ENCODE measurements around the gene CPB1.

CPB1 gene

DNA sequence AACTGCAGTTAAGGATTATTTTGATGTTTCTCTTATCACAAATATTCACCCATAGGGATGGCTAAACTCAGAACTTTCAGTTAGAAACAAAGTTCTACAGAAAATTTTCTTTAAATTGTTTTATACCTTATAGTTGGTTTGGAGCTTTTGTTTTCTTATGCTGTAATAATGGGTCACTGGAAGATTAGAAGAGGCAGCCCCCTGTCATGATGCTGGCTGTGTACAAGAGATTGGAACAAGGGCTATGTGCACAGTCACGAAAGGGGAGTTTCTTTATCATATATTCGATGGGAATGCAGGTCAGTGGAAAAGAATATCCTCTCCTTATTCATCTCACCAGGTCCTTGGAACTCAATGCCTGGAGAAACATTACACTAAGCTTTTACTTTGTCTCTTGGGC is 25.5 kb downstream of the CPB1 start:
- Histone ChIP-seq H3K4me1 (ENCODE audit: control insufficient read depth, insufficient read depth, low read length) (no peaks in the 10 kb centered on the region), H3K27ac (ENCODE audit: extremely low read depth, low read depth, low read length) (no peak overlapping the region), H3K36me3 (ENCODE audit: control insufficient read depth in 2 of 2, insufficient read depth in 1 of 2, low read length in 2 of 2) (no peaks in the 10 kb centered on the region), H3K4me3 (ENCODE audit: low read depth, low read length) (no peak overlapping the region), H3K9me3 (ENCODE audit: control insufficient read depth, insufficient read depth, low read depth, low read length) (no peaks in the 10 kb centered on the region)
- CTCF ChIA-PET = interaction anchor here (1.7 kb wide), 1 partner anchor 9 kb away, joined by 8 read pairs; no protein-coding TSS in a partner anchor
- TF ChIP-seq, protein P1, sequence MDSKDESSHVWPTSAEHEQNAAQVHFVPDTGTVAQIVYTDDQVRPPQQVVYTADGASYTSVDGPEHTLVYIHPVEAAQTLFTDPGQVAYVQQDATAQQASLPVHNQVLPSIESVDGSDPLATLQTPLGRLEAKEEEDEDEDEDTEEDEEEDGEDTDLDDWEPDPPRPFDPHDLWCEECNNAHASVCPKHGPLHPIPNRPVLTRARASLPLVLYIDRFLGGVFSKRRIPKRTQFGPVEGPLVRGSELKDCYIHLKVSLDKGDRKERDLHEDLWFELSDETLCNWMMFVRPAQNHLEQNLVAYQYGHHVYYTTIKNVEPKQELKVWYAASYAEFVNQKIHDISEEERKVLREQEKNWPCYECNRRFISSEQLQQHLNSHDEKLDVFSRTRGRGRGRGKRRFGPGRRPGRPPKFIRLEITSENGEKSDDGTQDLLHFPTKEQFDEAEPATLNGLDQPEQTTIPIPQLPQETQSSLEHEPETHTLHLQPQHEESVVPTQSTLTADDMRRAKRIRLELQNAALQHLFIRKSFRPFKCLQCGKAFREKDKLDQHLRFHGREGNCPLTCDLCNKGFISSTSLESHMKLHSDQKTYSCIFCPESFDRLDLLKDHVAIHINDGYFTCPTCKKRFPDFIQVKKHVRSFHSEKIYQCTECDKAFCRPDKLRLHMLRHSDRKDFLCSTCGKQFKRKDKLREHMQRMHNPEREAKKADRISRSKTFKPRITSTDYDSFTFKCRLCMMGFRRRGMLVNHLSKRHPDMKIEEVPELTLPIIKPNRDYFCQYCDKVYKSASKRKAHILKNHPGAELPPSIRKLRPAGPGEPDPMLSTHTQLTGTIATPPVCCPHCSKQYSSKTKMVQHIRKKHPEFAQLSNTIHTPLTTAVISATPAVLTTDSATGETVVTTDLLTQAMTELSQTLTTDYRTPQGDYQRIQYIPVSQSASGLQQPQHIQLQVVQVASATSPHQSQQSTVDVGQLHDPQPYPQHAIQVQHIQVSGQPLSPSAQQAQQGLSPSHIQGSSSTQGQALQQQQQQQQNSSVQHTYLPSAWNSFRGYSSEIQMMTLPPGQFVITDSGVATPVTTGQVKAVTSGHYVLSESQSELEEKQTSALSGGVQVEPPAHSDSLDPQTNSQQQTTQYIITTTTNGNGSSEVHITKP (tag by site-specific recombination; IDR thresholded peaks at IDR 0.05) = no peak
- no peak for TF ChIP-seq ZNF658 (tag by site-specific recombination; IDR thresholded peaks at IDR 0.05)
- POLR2A ChIA-PET = no interaction called here

DNA sequence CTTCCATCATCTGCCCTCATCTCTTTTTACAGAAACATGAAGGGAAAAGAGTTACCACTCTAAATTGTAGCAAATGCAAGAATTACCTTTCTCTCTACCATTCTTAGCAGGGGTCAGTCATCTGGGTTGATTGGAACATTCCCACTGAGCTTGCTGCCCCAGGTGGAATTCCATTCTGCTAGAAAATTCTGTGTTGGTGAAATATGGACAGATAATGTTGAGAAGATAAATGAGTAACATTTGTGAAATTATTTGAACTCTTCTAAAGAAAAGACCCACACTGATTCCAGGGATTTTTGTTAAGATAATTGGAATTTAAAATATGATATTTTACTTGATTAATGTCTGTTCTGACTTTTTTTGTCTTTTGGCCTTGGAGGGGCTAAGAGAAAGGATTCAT is 26.4 kb downstream of the CPB1 start:
- ChIA-PET POLR2A (no interaction called here), CTCF (interaction anchor here (1.0 to 1.7 kb wide), 2 partner anchors 8 to 11 kb away, joined by 3 to 8 read pairs; no protein-coding TSS in a partner anchor)
- no peaks in the 10 kb centered on the region for H3K9me3 ChIP-seq (ENCODE audit: control insufficient read depth, insufficient read depth, low read depth, low read length)
- no peaks in the 10 kb centered on the region for H3K36me3 ChIP-seq (ENCODE audit: control insufficient read depth in 2 of 2, insufficient read depth in 1 of 2, low read length in 2 of 2)
- H3K4me3 ChIP-seq (ENCODE audit: low read depth, low read length) = no peak overlapping the region
- H3K4me1 ChIP-seq (ENCODE audit: control insufficient read depth, insufficient read depth, low read length) = no peaks in the 10 kb centered on the region
- H3K27ac ChIP-seq (ENCODE audit: extremely low read depth, low read depth, low read length) = no peak overlapping the region
- TF ChIP-seq ZNF776 (tag by site-specific recombination; IDR thresholded peaks at IDR 0.05; ENCODE audit: borderline replicate concordance) = no peak
- no peak for TF ChIP-seq TCF7L2 (IDR thresholded peaks at IDR 0.05; ENCODE audit: borderline replicate concordance, low read depth, low read length)
- TF ChIP-seq ZBTB8A (tag by site-specific recombination; IDR thresholded peaks at IDR 0.05) = no peak
- TF ChIP-seq ZNF514 (tag by site-specific recombination; IDR thresholded peaks at IDR 0.05) = no peak
- no peak for TF ChIP-seq ZNF24 (tag by site-specific recombination; IDR thresholded peaks at IDR 0.05)
- TF ChIP-seq ZFHX2 (tag by site-specific recombination; conservative IDR thresholded peaks at IDR 0.05) = no peak
- TF ChIP-seq ZNF707 (tag by site-specific recombination; IDR thresholded peaks at IDR 0.05) = no peak
- no peak for TF ChIP-seq ZNF302 (tag by site-specific recombination; IDR thresholded peaks at IDR 0.05; ENCODE audit: low read depth)
- TF ChIP-seq ZEB2 (tag by site-specific recombination; IDR thresholded peaks at IDR 0.05) = no peak
- TF ChIP-seq, protein P2, sequence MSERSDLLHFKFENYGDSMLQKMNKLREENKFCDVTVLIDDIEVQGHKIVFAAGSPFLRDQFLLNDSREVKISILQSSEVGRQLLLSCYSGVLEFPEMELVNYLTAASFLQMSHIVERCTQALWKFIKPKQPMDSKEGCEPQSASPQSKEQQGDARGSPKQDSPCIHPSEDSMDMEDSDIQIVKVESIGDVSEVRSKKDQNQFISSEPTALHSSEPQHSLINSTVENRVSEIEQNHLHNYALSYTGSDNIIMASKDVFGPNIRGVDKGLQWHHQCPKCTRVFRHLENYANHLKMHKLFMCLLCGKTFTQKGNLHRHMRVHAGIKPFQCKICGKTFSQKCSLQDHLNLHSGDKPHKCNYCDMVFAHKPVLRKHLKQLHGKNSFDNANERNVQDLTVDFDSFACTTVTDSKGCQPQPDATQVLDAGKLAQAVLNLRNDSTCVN (tag by site-specific recombination; optimal IDR thresholded peaks at IDR 0.05) = no peak
- TF ChIP-seq, protein P3, sequence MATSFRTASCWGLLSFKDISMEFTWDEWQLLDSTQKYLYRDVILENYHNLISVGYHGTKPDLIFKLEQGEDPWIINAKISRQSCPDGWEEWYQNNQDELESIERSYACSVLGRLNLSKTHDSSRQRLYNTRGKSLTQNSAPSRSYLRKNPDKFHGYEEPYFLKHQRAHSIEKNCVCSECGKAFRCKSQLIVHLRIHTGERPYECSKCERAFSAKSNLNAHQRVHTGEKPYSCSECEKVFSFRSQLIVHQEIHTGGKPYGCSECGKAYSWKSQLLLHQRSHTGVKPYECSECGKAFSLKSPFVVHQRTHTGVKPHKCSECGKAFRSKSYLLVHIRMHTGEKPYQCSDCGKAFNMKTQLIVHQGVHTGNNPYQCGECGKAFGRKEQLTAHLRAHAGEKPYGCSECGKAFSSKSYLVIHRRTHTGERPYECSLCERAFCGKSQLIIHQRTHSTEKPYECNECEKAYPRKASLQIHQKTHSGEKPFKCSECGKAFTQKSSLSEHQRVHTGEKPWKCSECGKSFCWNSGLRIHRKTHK (tag by site-specific recombination; IDR thresholded peaks at IDR 0.05) = no peak
- TF ChIP-seq ZNF394 (tag by site-specific recombination; IDR thresholded peaks at IDR 0.05; ENCODE audit: borderline replicate concordance) = no peak
- no peak for TF ChIP-seq ZNF610 (tag by site-specific recombination; IDR thresholded peaks at IDR 0.05; ENCODE audit: borderline replicate concordance)
- TF ChIP-seq ZNF114 (tag by site-specific recombination; IDR thresholded peaks at IDR 0.05) = no peak
- no peak for TF ChIP-seq ZNF341 (tag by site-specific recombination; IDR thresholded peaks at IDR 0.05; ENCODE audit: low read depth)
- TF ChIP-seq ZNF10 (tag by site-specific recombination; IDR thresholded peaks at IDR 0.05) = no peak
- no peak for TF ChIP-seq ZNF214 (tag by site-specific recombination; IDR thresholded peaks at IDR 0.05; ENCODE audit: borderline replicate concordance)
- no peak for TF ChIP-seq ZBTB7A (tag by site-specific recombination; IDR thresholded peaks at IDR 0.05; ENCODE audit: low read depth)
- TF ChIP-seq, protein P4, sequence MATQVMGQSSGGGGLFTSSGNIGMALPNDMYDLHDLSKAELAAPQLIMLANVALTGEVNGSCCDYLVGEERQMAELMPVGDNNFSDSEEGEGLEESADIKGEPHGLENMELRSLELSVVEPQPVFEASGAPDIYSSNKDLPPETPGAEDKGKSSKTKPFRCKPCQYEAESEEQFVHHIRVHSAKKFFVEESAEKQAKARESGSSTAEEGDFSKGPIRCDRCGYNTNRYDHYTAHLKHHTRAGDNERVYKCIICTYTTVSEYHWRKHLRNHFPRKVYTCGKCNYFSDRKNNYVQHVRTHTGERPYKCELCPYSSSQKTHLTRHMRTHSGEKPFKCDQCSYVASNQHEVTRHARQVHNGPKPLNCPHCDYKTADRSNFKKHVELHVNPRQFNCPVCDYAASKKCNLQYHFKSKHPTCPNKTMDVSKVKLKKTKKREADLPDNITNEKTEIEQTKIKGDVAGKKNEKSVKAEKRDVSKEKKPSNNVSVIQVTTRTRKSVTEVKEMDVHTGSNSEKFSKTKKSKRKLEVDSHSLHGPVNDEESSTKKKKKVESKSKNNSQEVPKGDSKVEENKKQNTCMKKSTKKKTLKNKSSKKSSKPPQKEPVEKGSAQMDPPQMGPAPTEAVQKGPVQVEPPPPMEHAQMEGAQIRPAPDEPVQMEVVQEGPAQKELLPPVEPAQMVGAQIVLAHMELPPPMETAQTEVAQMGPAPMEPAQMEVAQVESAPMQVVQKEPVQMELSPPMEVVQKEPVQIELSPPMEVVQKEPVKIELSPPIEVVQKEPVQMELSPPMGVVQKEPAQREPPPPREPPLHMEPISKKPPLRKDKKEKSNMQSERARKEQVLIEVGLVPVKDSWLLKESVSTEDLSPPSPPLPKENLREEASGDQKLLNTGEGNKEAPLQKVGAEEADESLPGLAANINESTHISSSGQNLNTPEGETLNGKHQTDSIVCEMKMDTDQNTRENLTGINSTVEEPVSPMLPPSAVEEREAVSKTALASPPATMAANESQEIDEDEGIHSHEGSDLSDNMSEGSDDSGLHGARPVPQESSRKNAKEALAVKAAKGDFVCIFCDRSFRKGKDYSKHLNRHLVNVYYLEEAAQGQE (tag by site-specific recombination; IDR thresholded peaks at IDR 0.05) = no peak
